Thyroid gland (tissue), 4 donors: ENCODE results near the gene IL22RA1.

ENCODE experiments used
- POLR2A ChIP-seq, 2 donors: fragments of 450-650 bp; IDR thresholded peaks; one replicate each; pipeline ENCODE4 v1.6.1; 2017; ENCODE audit warnings: antibody characterized with exemption in 2 of 2, mild to moderate bottlenecking in 2 of 2, moderate library complexity in 1 of 2
- TF ChIP-seq, protein P1 (sequence below), 6 experiments: fragments of 200-600 bp in 3 of 6; fragments of 450-650 bp in 3 of 6; sonication (generic) in 3 of 6; IDR thresholded peaks; one replicate each; pipeline ENCODE4 v1.5.1; 2016 to 2019; ENCODE audit warnings: antibody characterized with exemption in 6 of 6, mild to moderate bottlenecking in 2 of 6, inconsistent platforms in 1 of 6, moderate library complexity in 1 of 6

DNA sequence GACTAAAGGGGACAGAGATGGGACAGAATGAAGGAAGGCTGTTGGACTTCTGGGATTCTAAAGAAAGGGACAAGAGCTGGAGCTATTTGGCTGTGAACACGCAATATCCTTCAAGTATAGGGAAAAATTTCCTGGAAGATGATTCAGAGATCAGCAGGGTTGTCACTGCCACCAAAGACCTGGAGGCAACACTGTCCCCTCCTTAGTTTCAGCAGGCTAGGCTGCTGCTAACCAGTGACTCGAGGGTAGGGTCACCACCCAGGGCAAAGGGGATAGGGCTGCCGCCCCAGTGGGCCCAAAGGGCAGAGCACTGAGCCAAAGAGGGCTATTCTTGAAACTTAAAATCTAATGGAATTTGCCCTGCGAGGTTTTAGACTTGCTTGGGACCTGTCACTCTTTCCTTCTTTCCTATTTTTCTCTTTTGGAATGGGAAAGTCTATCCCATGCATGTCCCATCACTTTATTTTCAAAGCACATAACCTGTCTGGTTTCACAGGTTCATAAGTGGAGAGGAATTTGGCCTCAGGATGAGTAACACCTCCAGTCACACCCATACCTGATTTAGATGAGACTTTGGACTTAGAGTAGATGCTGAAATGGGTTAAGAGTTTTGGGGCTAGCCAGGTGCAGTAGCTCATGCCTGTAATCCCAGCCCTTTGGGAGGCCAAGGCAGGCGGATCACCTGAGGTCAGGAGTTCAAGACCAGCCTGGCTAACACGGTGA, 32.3 kb upstream of the IL22RA1 start:
- TF ChIP-seq, protein P1, sequence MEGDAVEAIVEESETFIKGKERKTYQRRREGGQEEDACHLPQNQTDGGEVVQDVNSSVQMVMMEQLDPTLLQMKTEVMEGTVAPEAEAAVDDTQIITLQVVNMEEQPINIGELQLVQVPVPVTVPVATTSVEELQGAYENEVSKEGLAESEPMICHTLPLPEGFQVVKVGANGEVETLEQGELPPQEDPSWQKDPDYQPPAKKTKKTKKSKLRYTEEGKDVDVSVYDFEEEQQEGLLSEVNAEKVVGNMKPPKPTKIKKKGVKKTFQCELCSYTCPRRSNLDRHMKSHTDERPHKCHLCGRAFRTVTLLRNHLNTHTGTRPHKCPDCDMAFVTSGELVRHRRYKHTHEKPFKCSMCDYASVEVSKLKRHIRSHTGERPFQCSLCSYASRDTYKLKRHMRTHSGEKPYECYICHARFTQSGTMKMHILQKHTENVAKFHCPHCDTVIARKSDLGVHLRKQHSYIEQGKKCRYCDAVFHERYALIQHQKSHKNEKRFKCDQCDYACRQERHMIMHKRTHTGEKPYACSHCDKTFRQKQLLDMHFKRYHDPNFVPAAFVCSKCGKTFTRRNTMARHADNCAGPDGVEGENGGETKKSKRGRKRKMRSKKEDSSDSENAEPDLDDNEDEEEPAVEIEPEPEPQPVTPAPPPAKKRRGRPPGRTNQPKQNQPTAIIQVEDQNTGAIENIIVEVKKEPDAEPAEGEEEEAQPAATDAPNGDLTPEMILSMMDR (IDR thresholded peaks at IDR 0.05), result no peak
- no peak for TF ChIP-seq POLR2A (IDR thresholded peaks at IDR 0.05)
